ENCODE results near the gene WNT3A.

DNA sequence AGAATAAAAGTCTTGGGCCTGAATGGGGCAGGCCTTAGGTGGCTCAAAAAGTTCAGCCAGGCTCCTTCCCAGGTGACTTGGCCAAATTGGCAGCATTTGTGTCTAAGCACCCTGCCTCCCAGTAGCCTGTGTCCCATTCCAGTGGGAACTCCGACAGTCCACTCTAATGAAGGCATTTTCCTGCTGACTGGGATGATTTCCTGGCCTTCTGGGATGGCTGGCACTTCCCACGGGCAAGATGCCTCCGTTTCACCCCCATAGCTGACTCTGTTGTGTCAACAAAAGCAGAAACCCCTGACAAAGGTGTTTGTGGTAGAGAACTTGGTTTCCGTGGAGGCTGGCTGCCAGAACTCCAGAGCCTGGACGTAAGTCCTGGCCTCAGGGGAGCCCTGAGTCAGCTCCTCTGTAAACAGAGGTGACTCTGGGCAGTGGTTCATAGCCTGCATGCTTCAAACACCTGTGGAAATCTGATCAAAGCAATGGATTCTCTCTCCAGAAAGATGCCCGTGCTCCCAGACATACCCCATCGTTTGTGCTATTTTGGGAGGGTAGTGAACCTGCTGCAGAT, 36.6 kb downstream of the WNT3A start:
- TF ChIP-seq, protein P1, sequence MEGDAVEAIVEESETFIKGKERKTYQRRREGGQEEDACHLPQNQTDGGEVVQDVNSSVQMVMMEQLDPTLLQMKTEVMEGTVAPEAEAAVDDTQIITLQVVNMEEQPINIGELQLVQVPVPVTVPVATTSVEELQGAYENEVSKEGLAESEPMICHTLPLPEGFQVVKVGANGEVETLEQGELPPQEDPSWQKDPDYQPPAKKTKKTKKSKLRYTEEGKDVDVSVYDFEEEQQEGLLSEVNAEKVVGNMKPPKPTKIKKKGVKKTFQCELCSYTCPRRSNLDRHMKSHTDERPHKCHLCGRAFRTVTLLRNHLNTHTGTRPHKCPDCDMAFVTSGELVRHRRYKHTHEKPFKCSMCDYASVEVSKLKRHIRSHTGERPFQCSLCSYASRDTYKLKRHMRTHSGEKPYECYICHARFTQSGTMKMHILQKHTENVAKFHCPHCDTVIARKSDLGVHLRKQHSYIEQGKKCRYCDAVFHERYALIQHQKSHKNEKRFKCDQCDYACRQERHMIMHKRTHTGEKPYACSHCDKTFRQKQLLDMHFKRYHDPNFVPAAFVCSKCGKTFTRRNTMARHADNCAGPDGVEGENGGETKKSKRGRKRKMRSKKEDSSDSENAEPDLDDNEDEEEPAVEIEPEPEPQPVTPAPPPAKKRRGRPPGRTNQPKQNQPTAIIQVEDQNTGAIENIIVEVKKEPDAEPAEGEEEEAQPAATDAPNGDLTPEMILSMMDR (conservative IDR thresholded peaks at IDR 0.05), result no peak
- TF ChIP-seq ZFX (IDR thresholded peaks at IDR 0.05), result no peak

Measured in C4-2B (cell line).